Hippocampal formation (tissue), 2 donors: ENCODE data around the gene ALK.

Experiments
- DNase-seq, 2 donors: peaks; one replicate each; lab custom pipeline; 2025; lab: John Stamatoyannopoulos, UW

ALK gene

DNA sequence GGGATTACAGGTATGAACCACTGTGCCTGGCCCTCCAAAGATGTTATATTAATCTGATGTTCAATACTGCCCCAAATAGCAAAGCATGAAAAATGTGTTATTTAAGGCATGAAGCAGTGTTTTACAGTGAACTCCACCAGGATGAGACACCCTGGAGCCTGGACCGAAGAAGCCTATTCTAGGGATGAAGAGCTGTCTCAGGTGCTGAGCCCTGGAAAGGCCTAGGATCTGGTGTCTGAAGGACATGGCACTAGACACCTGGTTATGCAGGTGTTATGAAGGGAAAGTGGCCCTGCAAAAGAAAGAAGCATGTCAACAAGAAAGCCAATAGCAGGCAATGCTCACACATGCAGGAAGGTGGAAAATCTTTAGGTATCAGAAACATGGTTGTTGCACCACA is 431.8 kb downstream of the ALK start:
- DNase-seq = no peak

DNA sequence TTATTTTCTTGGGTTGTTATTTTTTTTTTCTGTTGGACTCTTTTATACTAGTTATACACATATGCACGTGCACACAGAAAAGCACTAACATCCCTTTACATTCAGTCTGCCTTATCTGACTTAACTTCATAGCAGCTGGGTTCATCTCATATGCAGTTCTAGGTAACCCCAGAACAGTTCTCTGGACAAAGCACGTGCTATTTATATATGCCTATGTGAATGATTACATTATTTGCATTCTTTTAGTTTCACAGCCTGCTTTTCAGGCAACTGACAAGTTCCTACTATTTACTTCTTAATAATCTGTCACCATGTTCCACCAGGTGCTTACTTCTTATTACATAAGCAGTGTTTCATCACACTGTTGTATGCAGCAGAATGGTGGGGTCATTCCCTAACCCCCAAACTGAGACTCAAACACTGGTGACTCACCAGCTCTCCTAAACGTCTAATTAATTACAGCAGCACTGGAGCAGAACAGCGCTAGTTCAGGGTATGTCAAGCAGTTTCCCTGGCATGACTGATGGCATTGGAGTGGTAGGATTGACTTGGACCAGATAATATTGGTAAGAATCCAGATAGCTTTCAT is 433.3 kb downstream of the ALK start:
- no peak for DNase-seq

DNA sequence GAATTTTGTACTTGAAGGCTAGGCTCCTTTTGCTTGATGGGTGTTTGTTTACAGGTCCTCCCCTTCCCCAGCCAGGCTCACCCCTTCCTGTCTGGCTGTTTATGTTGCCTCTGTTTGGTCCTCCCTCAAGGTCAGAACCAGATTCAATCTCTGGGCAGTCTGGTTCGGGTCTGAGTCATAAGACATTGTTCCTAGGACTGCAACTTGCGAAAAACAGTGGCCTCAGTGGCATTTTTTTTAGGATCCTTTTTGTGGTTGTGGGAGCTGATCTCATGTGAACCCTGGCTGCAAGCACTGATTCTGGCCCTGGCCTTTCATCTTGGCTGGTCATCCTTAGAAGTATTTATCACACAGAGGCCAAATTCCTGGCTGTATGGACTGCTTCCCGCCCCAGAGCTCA is 435.8 kb downstream of the ALK start:
- no peak for DNase-seq

DNA sequence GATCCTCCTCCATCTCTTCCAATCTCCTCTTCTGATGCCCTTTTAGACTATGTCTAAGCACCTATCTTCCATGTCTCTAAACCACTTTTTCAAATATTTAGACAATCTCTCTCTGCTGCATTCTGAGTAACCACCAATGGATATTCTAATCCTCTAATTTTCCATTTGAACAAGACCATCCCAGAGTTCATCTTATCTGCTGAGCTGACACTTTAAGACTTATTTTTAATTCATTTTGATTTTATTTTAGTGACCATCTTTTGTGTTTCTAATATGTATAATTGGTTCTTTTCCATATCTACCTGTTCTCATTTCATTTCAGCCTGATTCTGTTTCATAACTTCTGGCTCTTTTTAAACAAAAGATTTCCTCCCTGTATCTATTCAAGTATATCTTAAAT is 436.3 kb downstream of the ALK start:
- DNase-seq = no peak

DNA sequence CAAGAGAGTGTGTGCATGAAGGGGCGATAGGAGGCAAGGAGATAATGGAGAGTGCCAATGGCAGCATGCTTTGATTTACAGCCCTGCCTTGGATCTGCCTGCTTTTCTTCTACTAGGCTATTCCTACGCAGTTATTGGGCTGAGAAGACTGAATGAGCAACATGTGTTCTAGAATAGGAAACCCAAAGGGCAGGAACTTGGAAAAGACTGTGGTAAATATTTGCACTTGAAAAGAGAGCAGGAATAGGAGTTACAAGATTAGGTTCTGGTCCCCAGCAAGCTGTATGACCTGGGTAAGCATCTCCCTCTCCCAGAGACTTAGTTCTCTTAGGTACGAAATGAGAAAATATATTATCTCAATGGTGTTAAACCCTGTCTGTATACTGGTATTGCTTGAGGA is 438.5 kb downstream of the ALK start:
- no peak for DNase-seq

DNA sequence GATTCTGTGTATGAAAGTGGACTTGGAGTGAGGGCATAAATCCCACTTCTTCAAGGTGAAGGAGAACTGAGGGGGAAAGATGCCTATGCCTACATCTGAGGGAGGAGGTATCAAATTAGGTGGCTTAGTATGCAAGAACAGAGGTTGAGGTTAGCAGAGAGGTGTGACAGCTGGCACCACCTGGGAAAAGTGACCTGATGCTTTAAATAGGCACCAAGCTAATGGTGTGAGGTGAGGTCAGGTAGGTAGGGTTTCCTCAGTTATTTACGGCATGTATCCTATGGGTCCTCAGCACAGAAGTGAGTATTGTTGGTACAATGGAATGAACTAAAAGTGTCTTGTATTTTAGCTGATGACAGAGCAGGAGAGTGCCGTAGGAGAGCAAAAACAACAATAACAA is 439.0 kb downstream of the ALK start:
- DNase-seq = no peak

DNA sequence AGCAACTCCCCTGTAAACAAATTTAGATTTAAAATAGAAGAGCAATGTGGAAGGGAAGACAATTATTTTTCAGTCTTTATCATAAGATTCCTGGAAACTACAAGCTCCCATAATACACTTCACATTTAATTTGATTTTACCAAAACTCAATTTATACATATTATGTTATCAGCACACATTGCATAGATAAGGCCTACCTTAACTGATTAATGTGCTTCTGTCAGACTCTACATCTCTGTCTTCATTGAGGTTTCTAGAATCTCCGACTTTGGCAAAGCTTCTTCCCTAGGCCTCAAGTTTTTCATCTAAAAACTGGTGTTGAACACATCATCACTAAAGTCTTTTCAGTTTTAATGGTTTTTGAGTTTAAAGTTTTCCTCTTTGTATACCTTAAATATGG is 440.1 kb downstream of the ALK start:
- DNase-seq = no peak

DNA sequence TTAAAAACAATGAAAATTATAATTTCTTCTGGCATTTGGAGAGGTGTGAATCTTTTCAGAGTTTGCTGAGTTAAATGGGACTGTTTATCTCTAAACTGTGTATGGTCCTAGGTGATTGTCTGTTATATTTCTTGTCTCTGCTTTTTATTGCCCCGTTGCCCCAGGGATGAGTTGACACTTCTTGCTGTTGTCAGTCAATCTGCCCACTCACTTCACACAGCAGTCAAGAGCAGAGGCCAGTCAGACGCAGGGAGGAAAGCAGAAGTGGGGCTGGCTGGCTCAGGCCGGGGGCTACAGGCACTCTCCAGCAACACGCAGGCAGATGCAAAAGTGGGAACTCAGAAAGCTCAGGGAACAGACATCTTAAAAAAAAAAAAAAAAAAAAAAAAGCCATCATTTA is 441.0 kb downstream of the ALK start:
- no peak for DNase-seq

DNA sequence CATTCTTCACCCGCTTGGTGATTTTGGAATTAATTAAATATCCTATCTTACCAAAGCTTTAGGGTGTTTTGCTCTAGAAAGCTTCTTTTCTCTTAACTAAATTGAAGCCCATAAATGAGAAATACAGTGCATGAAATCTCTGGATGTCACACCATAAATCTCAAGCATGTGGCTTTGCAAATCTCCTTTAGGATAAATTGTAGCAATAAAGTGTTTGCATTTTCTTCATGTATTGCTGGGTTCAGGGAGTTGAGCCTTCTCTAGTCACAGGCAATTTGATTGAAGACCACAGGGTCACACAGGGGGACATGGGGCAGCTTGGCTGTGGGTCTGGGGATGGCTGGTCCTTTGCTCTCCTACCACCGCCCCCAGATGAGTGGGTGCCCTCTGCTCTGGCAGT is 442.0 kb downstream of the ALK start:
- DNase-seq = no peak

DNA sequence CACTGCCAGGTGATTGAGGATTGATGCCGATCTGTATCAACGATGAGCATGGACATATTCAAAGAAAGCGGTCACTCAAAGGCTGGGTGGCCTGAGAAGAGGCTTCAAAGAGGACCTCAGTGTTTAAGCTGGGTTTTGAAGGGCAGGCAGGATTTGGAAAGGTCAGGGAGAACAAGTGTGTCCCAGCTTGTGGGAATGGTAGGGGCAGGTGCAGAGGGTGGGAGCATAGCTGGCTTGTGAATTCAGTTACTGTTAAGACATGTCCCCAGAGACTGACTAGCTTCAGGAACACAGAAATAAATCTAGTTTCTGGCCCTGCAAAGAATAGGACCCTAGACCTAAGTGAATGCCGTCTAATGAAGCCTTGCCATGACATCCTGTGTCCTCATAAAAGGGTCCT is 442.7 kb downstream of the ALK start:
- no peak for DNase-seq

DNA sequence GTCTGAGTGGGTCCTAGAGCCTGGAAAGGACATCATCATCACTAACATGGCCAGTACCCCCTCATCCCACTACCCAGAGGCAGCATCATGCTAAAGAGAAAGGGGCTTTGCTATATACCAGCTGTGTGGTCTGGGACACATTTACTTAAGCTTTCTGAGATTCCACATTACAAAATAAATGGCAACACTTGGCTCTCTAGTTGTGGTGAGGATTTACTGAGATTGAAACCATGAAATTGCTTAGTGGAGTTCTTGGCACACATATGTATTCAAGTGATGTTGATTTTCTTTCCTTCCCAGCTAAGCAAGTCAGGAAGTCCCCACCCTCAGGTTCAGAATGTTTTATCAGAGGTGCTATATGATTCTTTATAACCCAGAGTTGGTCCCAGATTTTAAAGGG is 444.2 kb downstream of the ALK start:
- DNase-seq = no peak

DNA sequence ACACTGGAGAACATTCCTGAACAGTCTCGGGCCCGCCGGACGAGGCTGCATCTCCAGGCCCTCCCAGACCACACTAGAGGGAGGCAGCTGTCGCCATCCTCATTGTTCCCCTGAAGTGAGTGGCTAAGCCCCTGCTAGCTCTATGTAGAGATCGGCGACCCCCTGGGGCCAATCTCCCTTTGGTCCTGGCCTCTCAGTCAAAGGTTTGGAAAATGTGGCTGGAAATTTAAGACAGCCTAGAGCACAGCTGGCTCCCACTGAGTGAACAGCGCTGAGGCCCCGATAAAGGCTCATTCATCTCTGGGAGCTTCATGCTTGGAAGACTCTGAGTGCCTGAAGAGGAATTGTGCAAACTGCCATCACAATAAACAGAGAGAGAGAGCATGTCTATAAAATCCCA is 445.9 kb downstream of the ALK start:
- DNase-seq = no peak

DNA sequence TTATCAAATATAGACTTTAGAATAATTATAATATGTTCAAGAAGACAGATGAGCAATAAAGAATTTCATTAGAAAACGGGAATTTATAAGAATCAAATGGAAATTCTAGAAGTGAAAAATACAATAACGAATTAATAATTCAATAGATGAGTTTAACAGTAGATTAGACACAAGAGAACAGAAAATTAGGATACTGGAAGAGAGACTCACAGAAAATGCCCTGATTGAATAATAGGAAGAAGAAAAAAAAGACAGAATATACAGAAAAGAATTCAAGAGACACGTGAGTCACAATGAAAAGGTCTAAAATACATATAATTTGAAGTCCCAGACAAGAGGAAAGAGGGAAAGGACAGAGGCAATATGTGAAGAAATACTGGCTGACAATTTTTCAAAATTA is 451.4 kb downstream of the ALK start:
- no peak for DNase-seq

DNA sequence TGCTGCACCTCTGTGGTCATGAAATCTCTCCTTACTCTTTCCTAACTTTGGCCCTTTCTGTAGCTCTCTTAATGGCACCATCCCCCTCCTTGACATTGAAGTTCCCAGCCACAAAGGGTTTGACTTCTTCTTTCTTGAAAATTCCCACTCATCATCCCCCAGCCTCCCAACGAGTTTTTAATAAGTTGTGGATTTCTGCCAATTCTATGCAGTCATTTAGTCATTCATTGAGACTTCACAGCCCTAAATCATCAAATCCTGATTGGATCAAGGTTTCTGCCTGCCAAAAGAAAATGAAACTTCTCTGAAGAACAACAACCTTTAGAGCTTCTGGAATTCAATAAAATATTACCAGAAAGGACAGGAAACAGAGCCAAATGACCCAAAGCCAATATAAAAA is 451.9 kb downstream of the ALK start:
- no peak for DNase-seq

DNA sequence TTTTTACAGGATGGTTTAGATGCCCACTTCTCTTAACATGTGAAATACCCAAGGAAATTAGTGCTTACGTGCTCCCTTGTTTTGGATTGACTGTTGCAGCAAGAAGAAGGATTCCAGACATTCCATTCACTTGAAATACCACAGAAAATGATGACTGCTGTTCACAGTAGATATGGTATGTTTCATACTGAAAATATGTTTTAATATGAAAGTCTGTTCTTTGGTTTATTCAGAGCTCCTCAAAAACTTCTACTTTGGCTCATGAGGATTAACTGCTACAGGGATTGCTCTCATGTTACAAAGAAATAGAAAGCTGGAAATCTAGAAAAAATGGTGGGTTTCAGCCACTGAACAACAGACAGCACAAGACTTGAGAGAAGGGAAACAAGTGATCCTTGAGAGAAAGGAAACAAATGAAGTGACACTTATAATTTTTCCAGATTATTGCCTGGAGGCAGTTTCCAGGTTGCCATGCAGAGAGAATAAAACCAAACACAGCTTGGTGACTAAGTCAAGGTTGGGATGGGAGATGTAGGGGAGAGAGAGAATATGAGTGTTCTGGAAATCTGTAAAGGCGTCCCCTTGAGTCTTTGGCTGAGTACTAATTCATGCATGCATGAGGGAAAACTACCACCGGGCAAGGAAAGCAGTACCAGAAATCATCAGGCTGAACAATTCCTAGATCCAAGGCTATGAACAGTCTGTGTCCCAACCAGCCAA is 458.0 kb downstream of the ALK start:
- no peak for DNase-seq

DNA sequence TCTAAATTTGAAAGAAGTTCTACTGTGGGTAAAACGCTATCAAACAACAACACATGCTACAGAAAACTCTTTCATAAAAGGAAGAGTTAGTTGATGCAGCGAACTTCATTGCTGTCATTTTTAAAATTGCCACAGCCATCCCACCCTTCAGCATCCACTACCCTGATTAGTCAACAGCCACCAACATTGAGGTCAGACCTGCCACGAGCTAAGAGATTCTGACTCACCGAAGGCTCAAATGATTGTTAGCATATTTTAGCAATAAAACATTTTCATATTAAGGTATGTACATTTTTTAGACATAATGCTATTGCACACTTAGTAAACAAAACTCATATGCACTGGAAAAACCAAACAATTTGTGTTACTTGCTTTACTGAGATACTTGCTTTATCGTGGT is 459.1 kb downstream of the ALK start:
- no peak for DNase-seq

DNA sequence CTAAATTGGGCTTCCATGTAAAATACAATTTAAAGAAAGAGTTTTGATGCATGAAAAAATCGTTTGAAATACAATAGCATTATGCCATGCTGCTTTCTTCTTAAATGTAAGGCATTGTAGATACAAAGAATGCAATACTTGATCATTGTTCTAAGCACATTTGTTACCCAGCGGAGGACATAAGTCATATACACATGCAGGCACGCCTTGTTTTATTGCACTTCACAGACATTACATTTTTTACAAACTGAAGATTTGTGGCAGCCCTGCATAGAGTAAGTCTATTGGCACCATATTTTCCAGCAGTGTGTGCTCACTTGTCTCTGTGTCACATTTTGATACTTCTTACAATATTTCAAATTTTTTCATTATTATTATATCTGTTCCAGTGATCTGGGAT is 461.2 kb downstream of the ALK start:
- DNase-seq = no peak

DNA sequence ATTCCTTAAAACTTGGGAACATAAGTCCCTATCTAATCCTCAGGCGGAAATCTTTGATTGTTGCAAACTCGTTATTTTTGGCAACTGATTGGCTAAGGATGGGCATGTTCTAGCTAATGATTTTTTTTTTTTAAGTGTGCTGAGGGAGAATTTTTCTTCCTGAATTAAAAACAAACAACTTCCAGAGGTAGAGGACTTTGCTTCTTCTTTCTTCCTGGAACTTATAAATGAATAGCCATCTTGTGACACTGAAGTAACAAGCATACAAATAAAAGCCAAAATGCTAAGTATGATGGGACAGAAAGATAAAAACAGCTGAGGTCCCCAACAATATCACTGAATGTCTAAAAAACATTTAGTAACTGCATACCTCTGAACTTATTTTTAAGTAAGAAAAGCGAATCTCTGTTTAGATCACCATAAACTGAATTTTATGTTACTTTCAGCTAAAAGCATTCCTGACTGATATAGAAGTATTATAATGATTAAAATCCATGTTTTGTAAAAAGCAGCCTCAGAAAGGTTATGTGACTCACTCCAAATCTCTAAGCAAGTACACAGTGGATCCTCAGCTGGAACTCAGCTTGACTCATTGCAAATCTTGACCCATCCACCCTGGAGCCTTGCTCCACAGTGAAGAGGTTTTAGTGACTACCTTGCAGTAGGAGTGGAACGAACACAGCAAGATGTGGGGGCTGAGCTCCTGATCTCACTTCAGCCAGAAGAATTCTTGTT is 461.8 kb downstream of the ALK start:
- no peak for DNase-seq

DNA sequence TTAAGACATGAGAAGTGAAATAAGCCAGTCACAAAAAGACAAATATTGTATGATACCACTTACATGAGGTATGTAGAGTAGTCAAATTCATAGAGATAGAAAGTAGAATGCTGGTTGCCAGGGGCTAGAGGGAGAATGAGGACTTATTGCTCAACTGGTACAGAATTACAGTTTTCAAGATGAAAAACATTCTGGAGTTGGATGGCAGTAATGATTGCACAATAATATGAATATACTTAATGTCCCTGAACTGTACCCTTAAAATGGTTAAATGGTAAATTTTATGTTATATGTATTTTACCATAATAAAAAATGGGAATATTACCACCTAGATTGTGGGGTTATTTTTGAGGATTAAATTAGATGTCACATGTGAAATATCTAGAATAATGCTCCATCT is 465.0 kb downstream of the ALK start:
- no peak for DNase-seq

DNA sequence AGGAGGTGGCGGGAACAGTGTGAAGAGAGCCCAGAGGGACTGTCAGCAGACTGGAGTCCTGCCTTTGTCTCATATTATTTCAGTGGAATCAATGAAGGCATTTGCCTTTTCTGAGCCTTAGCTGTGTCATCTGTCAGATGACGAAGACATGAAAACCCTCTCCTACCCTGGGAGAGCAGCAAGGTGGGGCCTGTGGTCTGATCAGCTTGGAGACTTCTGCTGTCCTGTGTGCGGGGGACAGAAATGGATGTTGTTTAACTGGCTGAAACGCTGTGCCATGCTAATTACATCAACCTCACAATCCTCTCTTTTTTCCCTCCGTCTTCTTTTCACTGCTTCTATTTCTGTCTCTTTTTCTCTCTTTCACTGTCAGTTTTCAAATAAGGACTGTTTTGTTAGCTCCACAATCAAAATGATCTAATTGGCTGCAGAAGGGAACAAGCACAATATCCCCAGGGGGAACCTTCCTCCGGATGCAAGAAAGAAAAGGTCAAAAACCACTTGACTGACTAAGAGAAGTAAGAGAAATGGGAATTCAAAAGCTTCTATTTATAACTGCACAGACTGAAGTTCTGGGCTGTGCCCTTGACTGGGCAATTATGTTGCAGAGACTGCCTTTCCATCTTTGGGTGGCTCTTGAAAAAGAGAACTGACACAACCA is 466.1 kb downstream of the ALK start:
- DNase-seq = peak in 1 of 2 donors; percentile 57

DNA sequence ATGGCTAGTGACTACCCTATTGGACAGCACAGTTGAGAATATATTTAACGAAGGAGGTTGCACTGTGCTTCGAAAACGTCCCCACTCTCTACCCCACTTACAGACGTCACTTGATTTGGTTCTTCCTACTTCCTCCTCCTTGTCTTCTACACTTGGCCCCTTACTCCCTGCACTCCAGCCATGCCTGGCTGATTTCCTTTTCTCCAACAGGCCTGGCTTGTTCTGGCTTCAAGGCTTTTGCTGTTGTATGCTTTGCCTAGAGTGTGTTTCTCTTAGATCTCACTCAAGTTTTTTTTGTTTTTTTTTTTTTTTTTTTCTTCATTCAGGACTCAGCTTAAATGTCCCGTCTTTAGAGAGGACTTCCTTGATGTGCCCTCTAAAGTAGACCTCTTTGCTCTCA is 469.4 kb downstream of the ALK start:
- no peak for DNase-seq

DNA sequence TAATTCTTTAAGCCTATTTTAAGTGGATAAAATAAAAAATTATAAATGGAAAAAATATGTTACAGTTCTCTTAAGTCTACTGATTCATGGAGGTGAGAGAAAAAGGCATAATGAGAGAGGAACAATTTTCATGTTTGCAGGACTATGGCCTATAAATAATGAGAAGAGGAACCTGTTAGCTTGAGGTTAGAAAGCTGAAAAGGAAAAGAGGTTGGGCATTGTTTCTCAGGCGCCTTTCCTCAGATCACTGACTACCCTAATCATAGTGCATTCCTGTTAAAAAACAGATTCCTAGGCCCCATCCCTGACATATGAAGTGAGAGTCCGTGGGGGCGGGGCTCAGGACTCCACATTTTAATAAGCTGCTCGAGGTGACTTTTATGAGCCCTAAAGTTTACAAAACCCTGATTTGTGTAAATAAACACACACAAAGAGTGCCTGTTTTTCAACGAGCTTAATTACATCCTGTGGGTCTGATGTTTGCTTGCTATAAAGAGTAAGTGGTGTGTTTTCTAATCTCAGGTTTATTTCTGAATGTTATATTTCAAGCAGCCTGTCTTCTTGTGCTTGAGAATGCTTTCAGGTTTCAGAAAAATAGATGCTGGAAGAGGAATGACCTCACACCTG is 470.7 kb downstream of the ALK start:
- DNase-seq = no peak

DNA sequence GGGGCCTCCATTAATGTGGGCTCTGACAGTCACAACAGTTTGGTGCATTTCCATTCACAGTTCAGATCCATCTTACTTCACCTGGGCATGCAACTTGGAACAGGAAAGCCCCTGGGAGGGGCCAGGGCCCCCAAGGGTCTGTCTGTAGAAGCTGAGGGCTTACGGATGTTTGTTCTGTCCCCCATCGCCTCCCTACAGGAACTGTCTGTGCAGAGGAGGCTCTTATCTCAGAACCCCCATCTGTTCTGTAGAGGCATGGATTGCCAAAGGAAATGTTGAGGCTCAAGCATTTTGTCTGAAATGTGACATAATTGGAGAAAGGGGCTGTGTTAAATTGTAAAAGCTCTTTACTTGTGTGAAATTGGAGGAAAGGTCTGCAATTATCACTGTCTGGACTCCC is 471.9 kb downstream of the ALK start:
- no peak for DNase-seq
